HepG2 (cell line): ENCODE measurements around the gene GKN1.

ENCODE experiments used
- CREB1 ChIP-seq, 2 experiments: fragments of 450-650 bp in 1 of 2; IDR thresholded peaks; 2 replicates each; pipeline ENCODE4 v1.6.1; 2016 to 2017; ENCODE audit warnings: control low read depth in 1 of 2, mild to moderate bottlenecking in 1 of 2, missing compliant biosample characterization in 1 of 2, missing genetic modification characterization in 1 of 2
- JUND ChIP-seq: sonication (generic); formaldehyde crosslinking; IDR thresholded peaks from 2 replicates; pipeline ENCODE4 v1.8.0; 2022; ENCODE audit warnings: mild to moderate bottlenecking, missing genetic modification reagents
- NR1H2 ChIP-seq: sonication (generic); formaldehyde crosslinking; IDR thresholded peaks from 2 replicates; pipeline ENCODE4 v1.8.1; 2022; ENCODE audit warnings: low read depth, missing genetic modification reagents, borderline replicate concordance
- POLR2AphosphoS2 ChIP-seq: IDR thresholded peaks from 2 replicates; pipeline ENCODE4 v1.6.1; 2011; ENCODE audit warnings: low read depth, low read length, improper control_type of control experiment
- POLR2AphosphoS5 ChIP-seq: IDR thresholded peaks from 2 replicates; pipeline ENCODE4 v1.6.1; 2012; ENCODE audit warnings: low read depth, low read length
- SIN3A ChIP-seq: IDR thresholded peaks from 2 replicates; pipeline ENCODE4 v1.6.1; 2011; ENCODE audit warnings: low read depth, mild to moderate bottlenecking, control low read depth, low read length, borderline replicate concordance
- SOX6 ChIP-seq, 2 experiments: fragments of 450-650 bp in 1 of 2; sonication (generic) in 1 of 2; formaldehyde crosslinking in 1 of 2; IDR thresholded peaks; 2 replicates each; pipeline versions ENCODE4 v1.4.0 to v1.6.1; 2017 to 2020; ENCODE audit warnings: antibody characterized with exemption in 1 of 2, mild to moderate bottlenecking in 1 of 2, missing genetic modification reagents in 1 of 2
- STAT5B ChIP-seq: sonication (generic); formaldehyde crosslinking; IDR thresholded peaks from 2 replicates; pipeline ENCODE4 v1.4.0; 2020; ENCODE audit warnings: missing genetic modification reagents
- YY1 ChIP-seq: IDR thresholded peaks from 2 replicates; pipeline ENCODE4 v1.6.1; 2011; ENCODE audit warnings: low read length, low read depth, moderate library complexity, mild to moderate bottlenecking; ENCODE audit not compliant: insufficient read depth, insufficient replicate concordance
- ZNF616 ChIP-seq: sonication (generic); formaldehyde crosslinking; IDR thresholded peaks from 2 replicates; pipeline ENCODE4 v1.5.0; 2020; ENCODE audit warnings: low read depth, mild to moderate bottlenecking, missing genetic modification reagents
- TF ChIP-seq, protein P1 (sequence below): sonication (generic); formaldehyde crosslinking; IDR thresholded peaks from 2 replicates; pipeline ENCODE4 v1.5.0; 2020; ENCODE audit warnings: mild to moderate bottlenecking, missing genetic modification reagents, moderate library complexity
- TF ChIP-seq, protein P2 (sequence below): sonication (generic); formaldehyde crosslinking; IDR thresholded peaks from 2 replicates; pipeline ENCODE4 v1.8.0; 2022; ENCODE audit warnings: mild to moderate bottlenecking, missing genetic modification reagents, borderline replicate concordance

DNA sequence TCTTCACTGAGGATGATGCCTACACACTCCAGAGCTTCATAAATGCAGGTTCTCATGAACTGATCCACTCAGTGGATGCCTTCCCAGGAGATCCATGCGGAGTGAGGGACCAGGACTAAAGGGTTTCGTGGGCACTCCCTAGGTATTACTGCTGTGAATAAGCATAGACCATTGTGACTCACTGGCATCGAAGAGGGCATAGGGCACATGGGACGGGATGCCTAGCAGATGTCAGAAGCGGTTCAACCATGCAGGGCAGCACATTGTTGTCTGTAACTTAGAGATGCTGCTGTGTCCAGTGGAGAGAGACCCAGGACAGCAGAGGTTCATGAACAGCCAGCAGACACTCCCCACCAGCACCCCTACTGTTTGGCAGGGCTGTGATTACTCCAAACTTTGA lies 39.0 kb upstream of the GKN1 start:
- TF ChIP-seq POLR2AphosphoS2 (no peak), STAT5B (CRISPR knock-in tag) (no peak), POLR2AphosphoS5 (no peak), CREB1 (IDR thresholded peaks at IDR 0.05) (no peak), CREB1 (CRISPR knock-in tag; IDR thresholded peaks at IDR 0.05) (no peak), ZNF616 (no peak), JUND (CRISPR knock-in tag) (no peak), SIN3A (no peak), SOX6 (IDR thresholded peaks at IDR 0.05) (no peak), SOX6 (CRISPR knock-in tag; IDR thresholded peaks at IDR 0.05) (no peak), YY1 (no peak), NR1H2 (CRISPR knock-in tag) (no peak)
- TF ChIP-seq, protein P1, sequence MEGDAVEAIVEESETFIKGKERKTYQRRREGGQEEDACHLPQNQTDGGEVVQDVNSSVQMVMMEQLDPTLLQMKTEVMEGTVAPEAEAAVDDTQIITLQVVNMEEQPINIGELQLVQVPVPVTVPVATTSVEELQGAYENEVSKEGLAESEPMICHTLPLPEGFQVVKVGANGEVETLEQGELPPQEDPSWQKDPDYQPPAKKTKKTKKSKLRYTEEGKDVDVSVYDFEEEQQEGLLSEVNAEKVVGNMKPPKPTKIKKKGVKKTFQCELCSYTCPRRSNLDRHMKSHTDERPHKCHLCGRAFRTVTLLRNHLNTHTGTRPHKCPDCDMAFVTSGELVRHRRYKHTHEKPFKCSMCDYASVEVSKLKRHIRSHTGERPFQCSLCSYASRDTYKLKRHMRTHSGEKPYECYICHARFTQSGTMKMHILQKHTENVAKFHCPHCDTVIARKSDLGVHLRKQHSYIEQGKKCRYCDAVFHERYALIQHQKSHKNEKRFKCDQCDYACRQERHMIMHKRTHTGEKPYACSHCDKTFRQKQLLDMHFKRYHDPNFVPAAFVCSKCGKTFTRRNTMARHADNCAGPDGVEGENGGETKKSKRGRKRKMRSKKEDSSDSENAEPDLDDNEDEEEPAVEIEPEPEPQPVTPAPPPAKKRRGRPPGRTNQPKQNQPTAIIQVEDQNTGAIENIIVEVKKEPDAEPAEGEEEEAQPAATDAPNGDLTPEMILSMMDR, result no peak
- TF ChIP-seq, protein P2, sequence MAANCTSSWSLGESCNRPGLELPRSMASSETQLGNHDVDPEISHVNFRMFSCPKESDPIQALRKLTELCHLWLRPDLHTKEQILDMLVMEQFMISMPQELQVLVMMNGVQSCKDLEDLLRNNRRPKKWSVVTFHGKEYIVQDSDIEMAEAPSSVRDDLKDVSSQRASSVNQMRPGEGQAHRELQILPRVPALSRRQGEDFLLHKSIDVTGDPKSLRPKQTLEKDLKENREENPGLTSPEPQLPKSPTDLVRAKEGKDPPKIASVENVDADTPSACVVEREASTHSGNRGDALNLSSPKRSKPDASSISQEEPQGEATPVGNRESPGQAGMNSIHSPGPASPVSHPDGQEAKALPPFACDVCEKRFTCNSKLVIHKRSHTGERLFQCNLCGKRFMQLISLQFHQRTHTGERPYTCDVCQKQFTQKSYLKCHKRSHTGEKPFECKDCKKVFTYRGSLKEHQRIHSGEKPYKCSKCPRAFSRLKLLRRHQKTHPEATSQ, result no peak
